Lung (tissue), 12 donors: ENCODE measurements around the gene PER2. TPM values are rescaled to one million over a fixed set of nuclear protein-coding genes. Genes with fewer than 3 reads are reported as not detected.

Source experiments
- ATAC-seq: fragments of 200-7000 bp; cut with Tn5 transposase; one replicate; pipeline ENCODE4 v1.9.1; 2020; ENCODE audit warnings: moderate number of reproducible peaks; ENCODE audit not compliant: insufficient read depth, low FRiP score
- DNase-seq, 3 donors: peaks; one replicate each; pipeline ENCODE4 v3.0.0-alpha.2; 2013 to 2017
- H3K27ac ChIP-seq, 2 donors: one replicate each; pipeline ENCODE4 v1.5.1; 2013; ENCODE audit warnings: mild to moderate bottlenecking in 2 of 2, moderate library complexity in 2 of 2, control low read depth in 1 of 2, inconsistent platforms in 1 of 2, low read depth in 1 of 2, low read length in 1 of 2
- H3K27me3 ChIP-seq, 3 donors: one replicate each; pipeline ENCODE4 v1.5.1; 2013; ENCODE audit warnings: low read length in 2 of 3; ENCODE audit not compliant: control insufficient read depth in 3 of 3, insufficient read depth in 3 of 3
- H3K36me3 ChIP-seq, 4 donors: one replicate each; pipeline ENCODE4 v1.5.1; 2013; ENCODE audit warnings: low read length in 4 of 4, mild to moderate bottlenecking in 1 of 4, moderate library complexity in 1 of 4; ENCODE audit not compliant: control insufficient read depth in 4 of 4, insufficient read depth in 4 of 4
- H3K4me1 ChIP-seq, 5 donors: one replicate each; pipeline ENCODE4 v1.5.1; 2013; ENCODE audit warnings: low read length in 5 of 5, mild to moderate bottlenecking in 2 of 5, moderate library complexity in 1 of 5; ENCODE audit not compliant: control insufficient read depth in 5 of 5, insufficient read depth in 5 of 5
- H3K4me3 ChIP-seq: one replicate; pipeline ENCODE4 v1.5.1; 2013; ENCODE audit warnings: mild to moderate bottlenecking, control low read depth, moderate library complexity
- H3K9ac ChIP-seq, 2 donors: one replicate each; pipeline ENCODE4 v1.5.1; 2013; ENCODE audit warnings: low read length in 2 of 2, control low read depth in 1 of 2; ENCODE audit not compliant: insufficient read depth in 1 of 2
- H3K9me3 ChIP-seq, 4 donors: one replicate each; pipeline ENCODE4 v1.5.1; 2013; ENCODE audit warnings: low read length in 3 of 4, mild to moderate bottlenecking in 1 of 4, moderate library complexity in 1 of 4; ENCODE audit not compliant: control insufficient read depth in 4 of 4, insufficient read depth in 3 of 4
- CTCF ChIP-seq: IDR thresholded peaks from 2 replicates; pipeline ENCODE4 v1.5.1; 2012; ENCODE audit warnings: mild to moderate bottlenecking; ENCODE audit errors: control extremely low read depth, extremely low read depth
- WGBS, 2 donors: extraction: QIAGEN DNeasy Blood & Tissue Kit; methylation state at CpG; one replicate each; pipeline ENCODE4 v1.1.7; 2013; 5-methylcytosine and 5-hydroxymethylcytosine counted together
- polyA plus RNA-seq, 2 donors: library from polyadenylated mRNA; stranded (reverse); fragments of 200-250 nt; gene quantifications; one replicate each; pipeline ENCODE4 v1.2.1, GENCODE V29; 2013
- total RNA-seq, 2 donors: library from RNA; depleted of rRNA in 1 of 2; stranded (reverse); fragments of >200 nt in 1 of 2; gene quantifications; one replicate each; pipeline ENCODE4 v1.2.1, GENCODE V29; 2014 to 2021
- donor health status: control.
- donor health status: control.
- donor health status: Bipolar disorder and iron deficiency.
- donor health status: healthy.
- donor health status: DM: yes; HTN: yes; CAD: no.

PER2 gene
- total and polyA plus RNA-seq, 4 donors = 4.1 to 27.1 (median 10.5) TPM

GRCh38 chr2:238280083-238280825, 8.2 kb downstream of the PER2 start:
- peaks cover 0 to 25% (median 3%) of the 10 kb centered on the region in 5 donors for H3K4me1 ChIP-seq
- no peak overlapping the region for H3K27ac ChIP-seq
- no peak for ATAC-seq
- 91 to 93% methylated on average over 12 of the region's 12 CpGs for WGBS, 2 donors
- H3K36me3 ChIP-seq = peaks cover 0 to 14% (median 9%) of the 10 kb centered on the region in 4 donors
- no peak overlapping the region for H3K4me3 ChIP-seq
- H3K27me3 ChIP-seq = no peaks in the 10 kb centered on the region
- no peak for DNase-seq
- no peaks in the 10 kb centered on the region for H3K9me3 ChIP-seq
- no peak for TF ChIP-seq CTCF
- H3K9ac ChIP-seq = no peak overlapping the region

- peaks cover 0 to 22% (median 0%) of the 10 kb centered on the region in 5 donors for H3K4me1 ChIP-seq
- peaks cover 4 to 21% (median 15%) of the 10 kb centered on the region in 4 donors for H3K36me3 ChIP-seq
- no peaks in the 10 kb centered on the region for H3K27me3 ChIP-seq
- no peak for TF ChIP-seq CTCF
- H3K4me3 ChIP-seq = no peak overlapping the region
- no peak for ATAC-seq
- DNase-seq = no peak
- no peak overlapping the region for H3K9ac ChIP-seq
- H3K27ac ChIP-seq = no peak overlapping the region
- WGBS, 2 donors = 92 to 96% methylated on average over 6 of the region's 6 CpGs
- no peaks in the 10 kb centered on the region for H3K9me3 ChIP-seq
Observed at GRCh38 chr2:238279324-238279682, 9.1 kb downstream of the PER2 start.

- 79 to 86% methylated on average over 9 of the region's 9 CpGs for WGBS, 2 donors
Observed at GRCh38 chr2:238278626-238279323, 9.6 kb downstream of the PER2 start.

More at GRCh38 chr2:238278626-238279323, 9.6 kb downstream of the PER2 start:
- Histone ChIP-seq H3K27ac (no peak overlapping the region), H3K4me1 (peaks cover 0 to 21% (median 0%) of the 10 kb centered on the region in 5 donors), H3K9ac (no peak overlapping the region), H3K9me3 (no peaks in the 10 kb centered on the region), H3K27me3 (no peaks in the 10 kb centered on the region), H3K4me3 (no peak overlapping the region), H3K36me3 (peaks cover 6 to 26% (median 16%) of the 10 kb centered on the region in 4 donors)
- TF ChIP-seq CTCF = no peak
- ATAC-seq (no peak), DNase-seq (no peak)
